Measurements from ENCODE around the gene UTP4.

DNA sequence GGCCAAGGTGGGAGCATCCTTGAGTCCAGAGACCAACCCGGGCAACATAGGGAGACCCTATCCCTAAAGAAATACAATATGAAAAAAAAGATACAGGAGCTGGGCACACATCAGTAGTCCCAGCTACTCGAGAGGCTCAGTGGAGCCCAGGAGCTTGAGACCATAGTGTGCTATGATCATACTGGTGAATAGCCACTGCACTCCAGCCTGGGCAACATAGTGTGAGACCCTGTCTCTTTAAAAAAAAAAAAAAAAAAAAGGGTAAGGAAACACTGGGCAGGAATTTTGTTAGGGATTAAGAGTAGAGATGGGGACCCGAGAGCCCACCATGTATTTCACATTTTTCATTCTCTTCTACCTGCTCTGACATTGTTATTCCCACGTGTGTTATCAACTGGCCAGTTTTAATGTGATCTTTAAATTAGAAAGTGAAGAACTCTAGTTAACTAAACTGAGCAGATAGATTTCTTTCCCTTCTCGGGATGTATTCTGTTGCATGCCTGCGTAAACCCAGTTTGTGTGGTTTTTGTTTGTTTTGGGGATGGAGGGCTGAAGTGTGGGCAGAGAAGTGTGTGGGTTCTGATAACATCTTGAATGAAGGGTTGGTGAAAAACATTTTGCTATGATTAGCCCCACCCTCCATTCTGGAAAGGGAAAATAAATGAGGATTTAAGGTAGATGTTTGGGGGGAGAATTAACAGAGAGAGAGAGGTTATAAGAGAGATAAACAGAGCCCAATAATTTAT, 37.3 kb downstream of the UTP4 start:
- TF ChIP-seq, protein P1, sequence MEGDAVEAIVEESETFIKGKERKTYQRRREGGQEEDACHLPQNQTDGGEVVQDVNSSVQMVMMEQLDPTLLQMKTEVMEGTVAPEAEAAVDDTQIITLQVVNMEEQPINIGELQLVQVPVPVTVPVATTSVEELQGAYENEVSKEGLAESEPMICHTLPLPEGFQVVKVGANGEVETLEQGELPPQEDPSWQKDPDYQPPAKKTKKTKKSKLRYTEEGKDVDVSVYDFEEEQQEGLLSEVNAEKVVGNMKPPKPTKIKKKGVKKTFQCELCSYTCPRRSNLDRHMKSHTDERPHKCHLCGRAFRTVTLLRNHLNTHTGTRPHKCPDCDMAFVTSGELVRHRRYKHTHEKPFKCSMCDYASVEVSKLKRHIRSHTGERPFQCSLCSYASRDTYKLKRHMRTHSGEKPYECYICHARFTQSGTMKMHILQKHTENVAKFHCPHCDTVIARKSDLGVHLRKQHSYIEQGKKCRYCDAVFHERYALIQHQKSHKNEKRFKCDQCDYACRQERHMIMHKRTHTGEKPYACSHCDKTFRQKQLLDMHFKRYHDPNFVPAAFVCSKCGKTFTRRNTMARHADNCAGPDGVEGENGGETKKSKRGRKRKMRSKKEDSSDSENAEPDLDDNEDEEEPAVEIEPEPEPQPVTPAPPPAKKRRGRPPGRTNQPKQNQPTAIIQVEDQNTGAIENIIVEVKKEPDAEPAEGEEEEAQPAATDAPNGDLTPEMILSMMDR (conservative IDR thresholded peaks at IDR 0.05; ENCODE audit: low read depth, low read length): no peak
- TF ChIP-seq EZH2 (IDR thresholded peaks at IDR 0.05; ENCODE audit: low read length, unreplicated experiment): no peak
- TF ChIP-seq EZH2phosphoT487 (IDR thresholded peaks at IDR 0.05; ENCODE audit: borderline replicate concordance, low read length): no peak

Measured in PC-3 (cell line).